GM21717 (cell line): ENCODE measurements around the gene GALNT6.
A peak's percentile ranks its signal among the peaks of the same experiment; 100 is the strongest.

Experiments
- ATAC-seq: cut with Tn5 transposase; IDR thresholded peaks from one replicate; pipeline ENCODE4 v1.9.1; 2021; ENCODE audit warnings: mild to moderate bottlenecking, moderate library complexity; ENCODE audit not compliant: unreplicated experiment

GALNT6 gene

GRCh38 chr12:51391283-51392123 is at the start of gene GALNT6:
Gene GALNT6 (minus strand): TSS chr12:51391406. CDS start chr12:51379781, 11,625 bp downstream.
- ATAC-seq = peak; percentile 44

GRCh38 chr12:51439330-51439729 is 48.1 kb upstream of the GALNT6 start:
- ATAC-seq = no peak

GRCh38 chr12:51437431-51437830 is 46.2 kb upstream of the GALNT6 start:
- no peak for ATAC-seq

DNA sequence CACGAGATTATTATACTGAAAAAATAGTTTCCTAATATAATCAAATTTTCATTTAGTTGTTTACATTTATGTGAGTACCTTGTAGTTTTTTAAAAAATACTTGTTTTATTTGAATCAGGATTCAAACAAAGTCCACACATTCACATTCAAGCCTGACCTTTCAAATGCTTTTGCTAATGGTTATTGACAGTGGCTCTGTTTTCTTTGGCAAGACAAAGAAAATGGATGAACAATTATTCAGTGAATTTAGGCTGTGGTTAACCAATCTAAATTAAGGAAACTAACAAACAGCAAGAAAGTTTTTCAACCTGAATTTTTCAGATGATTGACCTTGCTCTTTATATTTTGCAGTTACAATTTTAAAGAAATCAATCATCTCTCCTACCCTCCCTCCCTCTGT is 43.1 kb upstream of the GALNT6 start:
- ATAC-seq = no peak

DNA sequence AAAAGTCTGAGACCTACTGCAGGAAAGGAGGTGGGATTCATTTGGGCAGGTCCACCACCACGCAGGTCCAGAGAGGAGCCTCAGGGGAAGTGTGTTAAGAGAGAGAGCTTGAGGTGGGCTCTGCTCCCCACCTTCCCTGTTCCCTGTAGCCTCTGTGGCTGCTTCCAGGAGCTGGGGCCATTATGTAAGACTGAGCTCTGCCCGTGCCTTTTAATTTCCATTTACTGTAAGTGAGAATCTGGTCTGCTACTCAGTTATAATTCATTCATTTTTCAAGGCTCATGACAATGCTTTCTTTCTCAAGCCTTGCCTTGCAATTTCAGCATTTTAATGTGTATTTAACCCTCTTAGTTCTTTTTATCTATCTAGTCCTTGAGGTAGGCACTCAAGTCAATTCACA is 41.7 kb upstream of the GALNT6 start:
- no peak for ATAC-seq

GRCh38 chr12:51430196-51430895 is 39.1 kb upstream of the GALNT6 start:
- ATAC-seq = no peak

GRCh38 chr12:51429700-51430099 is 38.5 kb upstream of the GALNT6 start:
- no peak for ATAC-seq

- ATAC-seq = no peak
Observed at GRCh38 chr12:51428256-51428655, 37.0 kb upstream of the GALNT6 start.

DNA sequence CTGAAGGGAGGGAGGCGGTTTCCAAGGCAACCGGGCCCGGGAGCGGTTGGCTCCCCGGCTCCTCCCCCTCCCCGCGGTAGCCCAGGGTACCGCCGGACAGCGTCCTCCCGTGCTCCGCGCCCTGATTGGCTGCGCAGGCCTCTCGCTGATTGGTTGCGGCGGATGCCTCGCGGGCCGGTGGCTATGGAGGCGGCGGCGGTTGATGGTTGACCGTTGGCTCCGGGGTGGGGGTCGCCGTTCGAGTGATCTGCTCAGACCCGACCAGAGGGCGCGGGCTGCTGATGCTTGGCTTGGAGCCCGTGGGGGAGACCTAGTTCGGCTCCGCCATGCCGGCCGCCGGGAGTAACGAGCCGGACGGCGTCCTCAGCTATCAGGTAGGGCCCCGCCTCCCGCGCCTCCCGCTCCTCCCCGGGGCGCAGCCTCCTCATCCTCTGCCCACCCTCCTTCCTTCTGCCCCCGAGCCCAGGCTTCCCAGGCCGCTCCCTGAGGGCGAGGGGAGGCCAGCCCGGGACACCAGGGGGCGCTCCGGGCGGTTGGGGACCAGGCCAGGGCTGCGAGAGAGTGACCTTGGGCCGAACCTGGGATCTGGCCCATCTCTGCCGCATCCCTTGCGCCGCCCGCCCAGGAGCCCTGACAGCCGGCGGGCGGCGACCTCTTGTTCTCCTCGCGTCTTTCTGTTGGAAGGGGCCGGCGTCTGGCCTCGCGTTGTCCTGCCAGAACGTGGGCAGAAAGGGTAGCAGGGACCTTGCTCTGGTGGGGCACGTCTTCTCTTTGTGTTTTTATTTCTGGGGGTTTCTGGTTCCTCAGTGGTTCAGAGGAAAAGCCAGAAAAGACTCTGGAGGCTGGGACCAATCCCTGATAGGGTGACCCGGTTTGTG is 33.7 kb upstream of the GALNT6 start, which contains the start of gene SLC4A8:
TSS of gene SLC4A8 (plus strand) at position 170 of the 878 bp plus-strand sequence. CDS start at position 327, 157 bp downstream.
- peak; percentile 91 for ATAC-seq

GRCh38 chr12:51424094-51424661 is 33.0 kb upstream of the GALNT6 start:
- no peak for ATAC-seq

GRCh38 chr12:51421266-51421884 is 30.2 kb upstream of the GALNT6 start:
- no peak for ATAC-seq

GRCh38 chr12:51419425-51420193 is 28.4 kb upstream of the GALNT6 start:
- ATAC-seq = no peak

DNA sequence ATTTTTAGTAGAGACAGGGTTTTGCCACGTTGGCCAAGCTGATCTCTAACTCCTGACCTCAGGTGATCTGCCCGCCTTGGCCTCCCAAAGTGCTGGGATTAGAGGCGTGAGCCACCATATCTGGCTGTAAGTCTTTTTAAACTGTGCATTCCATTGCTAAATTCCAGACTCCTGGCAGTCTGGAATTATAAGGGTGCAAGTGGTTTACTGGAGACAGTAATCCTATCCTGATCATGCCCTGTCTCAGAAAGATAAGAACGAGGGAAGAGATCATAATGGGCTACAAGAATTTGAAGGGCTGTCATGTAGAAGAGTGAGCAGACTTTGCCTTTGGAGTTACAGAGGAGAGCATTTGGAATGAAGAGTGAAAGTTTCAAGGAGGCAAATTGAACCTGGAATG is 26.6 kb upstream of the GALNT6 start:
- no peak for ATAC-seq

- ATAC-seq = no peak
Observed at GRCh38 chr12:51415931-51416330, 24.7 kb upstream of the GALNT6 start.

- no peak for ATAC-seq
Observed at GRCh38 chr12:51413791-51414190, 22.6 kb upstream of the GALNT6 start.

DNA sequence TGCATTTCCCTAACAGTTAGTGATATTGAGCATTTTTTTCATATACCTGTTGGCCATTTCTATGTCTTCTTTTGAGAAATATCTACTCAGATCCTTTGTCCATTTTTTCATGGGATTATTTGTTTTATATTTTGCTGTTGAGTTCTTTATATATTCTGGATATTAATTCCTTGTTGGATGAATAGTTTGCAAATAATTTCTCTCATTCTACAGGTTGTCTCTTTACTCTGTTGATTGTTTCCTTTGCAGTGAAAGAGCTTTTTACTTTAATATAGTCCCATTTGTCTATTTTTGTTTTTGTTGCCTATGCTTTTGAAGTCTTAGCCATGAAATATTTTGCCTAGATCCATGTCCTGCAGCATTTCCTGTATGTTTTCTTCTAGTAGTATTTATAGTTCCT is 21.9 kb upstream of the GALNT6 start:
- ATAC-seq = no peak

DNA sequence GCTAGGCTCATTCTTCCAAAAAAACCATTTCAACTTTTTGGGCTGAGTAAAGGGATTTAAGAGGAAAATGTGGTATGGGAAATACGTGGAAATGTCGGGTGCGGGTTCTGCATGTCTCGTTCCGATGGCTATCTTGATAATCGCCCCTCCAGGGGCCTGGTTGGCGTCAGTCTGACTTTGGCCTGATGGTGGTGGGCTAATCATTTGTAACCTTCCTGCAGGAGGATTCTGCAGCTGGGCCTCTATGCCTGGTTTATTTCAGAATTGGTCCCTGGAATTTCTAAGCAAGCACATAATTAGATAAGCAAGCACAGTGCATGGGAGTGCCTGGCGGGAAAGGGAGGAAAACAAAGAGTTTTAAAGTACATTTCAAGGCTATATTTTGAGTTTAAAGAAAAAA is 18.6 kb upstream of the GALNT6 start:
- ATAC-seq = no peak

DNA sequence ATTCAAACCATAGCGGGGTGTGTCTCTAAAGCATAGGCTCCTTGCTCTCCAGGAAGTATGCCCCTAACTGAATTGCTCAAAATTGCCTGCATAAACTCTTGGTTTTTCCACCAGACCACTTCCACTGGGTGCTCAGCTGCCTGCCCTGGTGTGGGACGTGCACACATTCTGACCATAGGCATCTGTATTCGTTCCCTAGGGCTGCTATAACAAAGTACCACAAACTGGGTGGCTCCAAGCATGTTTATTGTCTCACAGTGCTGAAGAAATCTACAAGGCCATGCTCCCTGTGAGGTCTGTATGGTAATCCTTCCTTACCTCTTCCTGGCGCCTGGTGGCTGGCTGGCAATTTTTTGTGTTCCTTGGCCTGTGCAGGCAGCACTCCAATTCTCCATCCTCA is 16.4 kb upstream of the GALNT6 start:
- no peak for ATAC-seq

DNA sequence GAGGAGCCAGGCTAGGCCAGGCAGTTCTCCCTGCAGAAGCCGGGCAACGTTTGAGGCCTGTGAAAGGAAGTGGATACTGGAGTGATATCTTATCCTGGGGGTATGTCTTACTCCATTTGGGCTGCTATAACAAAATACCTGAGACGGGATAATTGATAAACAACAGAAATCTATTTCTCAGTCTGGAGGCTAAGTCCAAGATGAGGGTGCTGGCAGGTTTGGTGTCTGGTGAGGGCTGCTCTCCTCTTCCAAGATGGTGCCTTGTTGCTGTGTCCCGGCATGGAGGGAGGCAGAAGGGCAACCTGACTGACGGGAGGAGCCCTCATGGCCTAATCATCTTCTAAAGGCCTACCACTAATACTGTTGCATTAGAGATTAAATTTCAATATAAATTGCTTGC is 15.7 kb upstream of the GALNT6 start:
- ATAC-seq = no peak

- ATAC-seq = no peak
Observed at GRCh38 chr12:51406290-51406689, 15.1 kb upstream of the GALNT6 start.
